WERI-Rb-1 (cell line): ENCODE data around the gene NALCN.

Experiments used
- DNase-seq: peaks from one replicate; pipeline ENCODE4 v3.0.0-alpha.2; 2020
- H3K27ac ChIP-seq: fragments of 250-450 bp; sonication (Bioruptor Pico); 2 replicates; pipeline ENCODE4 v1.5.1; 2020; ENCODE audit warnings: mild to moderate bottlenecking, moderate library complexity
- H3K27me3 ChIP-seq: fragments of 250-450 bp; sonication (Bioruptor Pico); 2 replicates; pipeline ENCODE4 v1.5.1; 2021; ENCODE audit warnings: mild to moderate bottlenecking, low read depth, moderate library complexity; ENCODE audit not compliant: insufficient read depth, severe bottlenecking
- H3K36me3 ChIP-seq: fragments of 250-450 bp; sonication (Bioruptor Pico); 2 replicates; pipeline ENCODE4 v1.5.1; 2020; ENCODE audit warnings: mild to moderate bottlenecking, moderate library complexity
- H3K4me3 ChIP-seq: 2 replicates; pipeline ENCODE4 v1.5.1; 2011; ENCODE audit warnings: low read depth, mild to moderate bottlenecking, control low read depth, low read length
- H3K9me3 ChIP-seq: fragments of 250-450 bp; sonication (Bioruptor Pico); 2 replicates; pipeline ENCODE4 v1.5.1; 2021; ENCODE audit warnings: mild to moderate bottlenecking, moderate library complexity; ENCODE audit not compliant: severe bottlenecking
- TF ChIP-seq, protein P1 (sequence below): IDR thresholded peaks from 2 replicates; pipeline ENCODE4 v1.5.1; 2011; ENCODE audit warnings: low read depth, mild to moderate bottlenecking, control low read depth, inconsistent platforms, low read length

Gene NALCN

DNA sequence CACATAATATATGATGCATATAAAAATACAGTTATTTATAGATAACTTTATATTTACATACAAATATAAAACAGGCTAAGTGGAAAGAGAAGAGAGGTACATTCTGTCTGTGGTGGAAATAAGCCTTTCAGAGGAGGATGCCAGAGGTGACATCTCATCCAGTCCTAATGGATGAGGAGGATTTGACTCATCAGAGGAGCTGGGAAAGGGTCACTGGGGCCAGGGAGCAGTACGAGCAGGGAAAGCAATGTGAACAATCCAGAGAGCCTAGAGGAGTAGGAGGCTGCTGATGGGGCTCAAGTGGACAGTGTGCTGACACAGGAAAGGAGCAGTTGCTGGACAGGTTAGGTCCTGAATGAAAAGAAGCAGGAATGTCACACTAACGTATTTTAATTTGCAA is 18.6 kb downstream of the NALCN start:
- no peak for DNase-seq
- TF ChIP-seq, protein P1, sequence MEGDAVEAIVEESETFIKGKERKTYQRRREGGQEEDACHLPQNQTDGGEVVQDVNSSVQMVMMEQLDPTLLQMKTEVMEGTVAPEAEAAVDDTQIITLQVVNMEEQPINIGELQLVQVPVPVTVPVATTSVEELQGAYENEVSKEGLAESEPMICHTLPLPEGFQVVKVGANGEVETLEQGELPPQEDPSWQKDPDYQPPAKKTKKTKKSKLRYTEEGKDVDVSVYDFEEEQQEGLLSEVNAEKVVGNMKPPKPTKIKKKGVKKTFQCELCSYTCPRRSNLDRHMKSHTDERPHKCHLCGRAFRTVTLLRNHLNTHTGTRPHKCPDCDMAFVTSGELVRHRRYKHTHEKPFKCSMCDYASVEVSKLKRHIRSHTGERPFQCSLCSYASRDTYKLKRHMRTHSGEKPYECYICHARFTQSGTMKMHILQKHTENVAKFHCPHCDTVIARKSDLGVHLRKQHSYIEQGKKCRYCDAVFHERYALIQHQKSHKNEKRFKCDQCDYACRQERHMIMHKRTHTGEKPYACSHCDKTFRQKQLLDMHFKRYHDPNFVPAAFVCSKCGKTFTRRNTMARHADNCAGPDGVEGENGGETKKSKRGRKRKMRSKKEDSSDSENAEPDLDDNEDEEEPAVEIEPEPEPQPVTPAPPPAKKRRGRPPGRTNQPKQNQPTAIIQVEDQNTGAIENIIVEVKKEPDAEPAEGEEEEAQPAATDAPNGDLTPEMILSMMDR: no peak

DNA sequence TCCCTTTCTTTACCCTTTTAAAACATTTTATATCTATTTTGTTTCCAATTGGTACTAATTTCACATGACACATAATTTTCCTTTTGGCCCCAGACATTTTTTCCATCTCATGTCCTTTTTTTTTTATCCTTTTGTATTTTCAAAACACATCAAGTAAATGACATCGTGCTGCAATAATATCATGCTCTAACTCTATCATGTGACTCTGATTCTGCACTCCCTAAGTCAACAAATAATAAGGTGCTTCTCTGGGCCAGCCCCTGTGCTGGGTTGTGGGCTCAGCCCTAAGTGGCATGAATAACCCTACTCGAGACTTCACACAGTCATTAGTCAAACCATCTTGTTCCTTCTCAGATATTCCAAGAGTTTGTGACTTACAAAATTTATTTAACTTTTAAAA is 21.7 kb downstream of the NALCN start:
- no peaks in the 10 kb centered on the region for H3K9me3 ChIP-seq
- TF ChIP-seq, protein P1: no peak
- H3K27ac ChIP-seq: no peak overlapping the region
- no peak overlapping the region for H3K4me3 ChIP-seq
- H3K36me3 ChIP-seq: no peaks in the 10 kb centered on the region
- no peaks in the 10 kb centered on the region for H3K27me3 ChIP-seq
- DNase-seq: no peak

More for the DNA sequence above, 18.6 kb downstream of the NALCN start:
- no peak overlapping the region for H3K27ac ChIP-seq
- no peaks in the 10 kb centered on the region for H3K27me3 ChIP-seq
- no peaks in the 10 kb centered on the region for H3K9me3 ChIP-seq
- no peak overlapping the region for H3K4me3 ChIP-seq
- no peaks in the 10 kb centered on the region for H3K36me3 ChIP-seq

DNA sequence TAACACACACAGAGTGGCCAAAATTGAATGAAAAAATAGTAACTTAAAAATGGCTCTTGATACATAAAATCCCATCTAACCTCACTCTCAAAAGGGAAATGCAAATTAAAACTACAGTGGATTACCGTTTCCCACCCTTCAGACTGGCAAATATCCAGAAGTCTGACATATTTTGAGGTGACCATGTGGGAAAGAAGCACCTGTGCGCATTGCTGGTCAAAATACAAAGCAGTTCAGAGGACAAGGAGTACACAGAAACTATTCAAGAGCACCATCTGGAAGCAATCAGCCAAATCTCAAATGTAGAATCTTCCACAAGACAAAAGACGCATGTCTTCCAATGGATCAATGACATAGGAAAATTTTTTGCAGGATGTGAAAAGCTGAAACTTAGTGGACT is 23.2 kb downstream of the NALCN start:
- DNase-seq: no peak
- Histone ChIP-seq H3K27ac (no peak overlapping the region), H3K9me3 (no peaks in the 10 kb centered on the region), H3K4me3 (no peak overlapping the region), H3K36me3 (no peaks in the 10 kb centered on the region), H3K27me3 (no peaks in the 10 kb centered on the region)
- TF ChIP-seq, protein P1: no peak

- H3K4me3 ChIP-seq: no peak overlapping the region
- TF ChIP-seq, protein P1: no peak
- H3K36me3 ChIP-seq: no peaks in the 10 kb centered on the region
- H3K9me3 ChIP-seq: no peaks in the 10 kb centered on the region
- H3K27me3 ChIP-seq: no peaks in the 10 kb centered on the region
- no peak overlapping the region for H3K27ac ChIP-seq
- no peak for DNase-seq
Measured at GRCh38 chr13:101390461-101390860, 25.8 kb downstream of the NALCN start.

DNA sequence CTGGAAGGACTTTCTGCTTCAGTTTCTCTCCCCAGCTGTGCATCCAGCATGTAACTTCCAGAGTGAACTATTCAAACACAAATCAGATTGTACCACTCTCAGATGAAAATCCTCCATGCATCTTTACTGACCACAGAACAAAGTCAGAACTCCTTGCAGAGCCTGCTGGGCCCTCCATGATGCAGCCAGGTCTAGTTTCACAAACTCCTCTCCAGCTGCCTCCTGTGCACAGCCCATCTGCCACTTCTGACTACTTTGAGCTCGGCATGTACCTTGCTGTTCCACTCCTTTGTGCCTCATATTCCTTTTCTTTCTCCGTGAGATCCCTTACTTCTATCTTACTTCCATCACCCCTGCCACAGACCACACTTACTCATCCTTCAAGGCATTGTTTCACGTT is 31.4 kb downstream of the NALCN start:
- Histone ChIP-seq H3K4me3 (no peak overlapping the region), H3K27me3 (no peaks in the 10 kb centered on the region), H3K36me3 (no peaks in the 10 kb centered on the region), H3K27ac (no peak overlapping the region), H3K9me3 (no peaks in the 10 kb centered on the region)
- no peak for DNase-seq
- TF ChIP-seq, protein P1: no peak

DNA sequence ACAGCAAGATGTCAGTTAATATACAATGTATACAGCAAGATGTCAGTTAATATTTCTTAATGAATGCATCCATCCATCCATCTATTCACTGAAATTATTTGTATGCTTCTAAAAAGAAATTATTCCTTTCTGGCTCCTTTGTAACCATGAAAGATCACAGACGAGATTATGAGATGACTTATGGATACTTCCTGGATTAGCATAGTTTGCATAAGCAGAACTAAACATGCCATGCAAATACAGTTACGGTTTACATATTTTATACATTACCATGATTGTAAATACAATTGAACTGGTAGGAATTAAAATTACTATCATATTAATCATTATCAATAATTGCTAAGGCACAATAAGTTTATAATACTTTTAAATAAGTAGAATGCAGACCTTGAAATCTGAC is 32.7 kb downstream of the NALCN start:
- Histone ChIP-seq H3K27me3 (no peaks in the 10 kb centered on the region), H3K36me3 (no peaks in the 10 kb centered on the region), H3K27ac (no peak overlapping the region), H3K4me3 (no peak overlapping the region), H3K9me3 (no peaks in the 10 kb centered on the region)
- no peak for DNase-seq
- TF ChIP-seq, protein P1: no peak
